ENCODE results near the gene FLVCR1.

FLVCR1 gene

DNA sequence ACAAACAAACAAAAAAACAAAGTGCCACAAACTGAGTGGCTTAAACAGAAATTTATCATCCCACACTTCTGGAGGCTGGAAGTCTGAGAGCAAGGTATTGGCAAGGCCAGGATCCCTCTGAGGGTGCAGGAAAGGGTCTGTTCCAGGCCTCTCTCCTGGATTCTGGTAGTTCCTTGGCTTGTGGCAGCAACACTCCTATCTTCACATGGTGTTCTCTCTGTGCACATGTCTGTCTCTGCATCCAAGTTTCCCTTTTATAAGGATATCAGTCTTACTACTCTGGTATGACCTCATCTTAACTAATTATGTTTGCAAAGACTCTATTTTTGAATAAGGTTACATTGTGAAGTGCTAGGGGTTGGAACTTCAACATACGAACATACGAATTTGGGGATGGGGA lies 87.0 kb downstream of the FLVCR1 start:
- no peak for DNase-seq (ENCODE audit: low read depth in 2 of 2, low spot score in 1 of 2)

DNA sequence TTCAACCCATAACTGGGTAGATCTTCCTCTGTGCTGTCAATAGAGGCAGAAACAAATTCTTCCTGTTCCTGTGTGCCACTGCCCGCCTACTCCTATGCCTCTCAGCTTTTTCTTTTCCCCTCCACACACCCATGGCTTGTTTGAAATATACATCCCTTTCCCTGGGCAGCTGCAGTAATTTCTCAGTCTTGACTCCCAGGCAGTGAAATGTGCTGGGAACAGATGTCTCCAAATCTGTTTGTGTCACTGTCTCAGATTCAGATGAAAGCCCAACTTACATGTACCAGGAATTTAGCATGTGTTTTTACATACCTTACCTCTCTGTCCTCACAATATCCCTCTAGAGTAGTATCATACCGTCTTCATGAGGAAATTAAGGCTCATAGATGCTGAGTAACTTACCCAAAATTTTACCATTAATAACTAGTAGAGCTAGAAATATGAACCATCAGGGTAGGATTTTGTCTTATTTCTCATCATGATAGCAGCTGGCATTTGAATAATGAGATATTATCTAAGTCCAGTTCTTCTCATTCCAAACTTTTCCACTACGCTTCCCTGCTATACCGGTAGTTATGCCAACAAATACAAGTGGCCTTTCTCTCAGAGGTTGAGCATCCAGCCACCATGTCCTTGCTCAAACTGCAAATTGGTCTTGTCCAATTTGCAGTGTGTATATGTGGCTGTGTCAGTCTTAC lies 87.5 kb downstream of the FLVCR1 start:
- no peak for DNase-seq (ENCODE audit: low read depth in 2 of 2, low spot score in 1 of 2)

DNA sequence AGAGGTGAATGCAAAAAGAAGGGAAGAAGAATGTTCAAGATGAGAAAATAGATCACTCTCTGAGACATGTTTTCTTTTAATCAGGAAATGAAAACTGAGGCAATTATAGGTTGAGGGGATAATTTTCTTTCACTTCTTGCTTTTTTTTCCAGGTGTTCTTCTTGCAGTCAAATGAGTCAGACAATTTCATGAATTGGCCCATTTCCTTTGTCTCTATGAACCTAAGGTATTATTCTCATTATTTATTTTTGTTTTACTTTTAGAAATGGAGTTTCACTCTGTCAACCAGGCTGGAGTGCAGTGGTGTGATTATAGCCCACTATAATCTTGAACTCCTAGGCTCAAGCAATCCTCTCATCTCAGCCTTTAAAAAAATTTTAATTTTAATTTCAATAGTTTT lies 88.8 kb downstream of the FLVCR1 start:
- DNase-seq (ENCODE audit: low read depth in 2 of 2, low spot score in 1 of 2): no peak
